Measurements from ENCODE around the gene NEMF. TPM values are rescaled to one million over a fixed set of nuclear protein-coding genes. Genes with fewer than 3 reads are reported as not detected.
"Not testable (repeated sequence)": the region's sequence is repeated elsewhere in the genome, so short reads cannot be mapped to it uniquely, and the experiment has no call there.

Gene NEMF
- total and polyA plus RNA-seq, 3 experiments from 2014 or later = 48.9 to 71.9 (median 69.2) TPM

GRCh38 chr14:49766839-49767238 lies 85.7 kb downstream of the NEMF start:
- ChIA-PET CTCF (interaction anchor here (0.8 to 4.5 kb wide), 17 partner anchors 31 to 350 kb away, joined by 3 to 59 read pairs (median 4); partner anchors contain the start of genes DNAAF2, KLHDC1, LRR1 and MGAT2), POLR2A (interaction anchor here (0.7 to 3.9 kb wide), 13 partner anchors 9 to 461 kb away, joined by 3 to 52 read pairs (median 12); partner anchors contain the start of genes DNAAF2, KLHDC1, LRR1 and MGAT2)
- Mint-ChIP-seq H3K4me3 (peak overlapping the region; percentile 96 to 99 (median 98)), H3K36me3 (peaks cover 0 to 16% (median 0%) of the 10 kb centered on the region in 3 donors), H3K27me3 (peaks cover 0 to 3% of the 10 kb centered on the region in 2 donors), H3K27ac (peak overlapping the region; percentile 96 to 100 (median 99)), H3K4me1 (peaks cover 30 to 43% (median 42%) of the 10 kb centered on the region in 3 donors), H3K9me3 (peaks cover 0 to 2% (median 0%) of the 10 kb centered on the region in 5 donors)
- Histone ChIP-seq H3K4me1 (ENCODE audit: insufficient read depth, low read length) (peaks cover 28% of the 10 kb centered on the region), H3K27ac (ENCODE audit: low read depth, low read length) (peak overlapping the region; percentile 98), H3K36me3 (ENCODE audit: insufficient read depth, low read length) (no peaks in the 10 kb centered on the region), H3K9me3 (ENCODE audit: low read length) (no peaks in the 10 kb centered on the region), H3K27me3 (ENCODE audit: insufficient read depth, low read length, poor library complexity, severe bottlenecking) (no peaks in the 10 kb centered on the region), H3K4me3 (ENCODE audit: low read length) (peak overlapping the region; percentile 86)
- DNase-seq = no peak

GRCh38 chr14:49761839-49762551 lies 90.6 kb downstream of the NEMF start:
- H3K27ac Mint-ChIP-seq = no peak overlapping the region
- Histone ChIP-seq H3K36me3 (ENCODE audit: insufficient read depth, low read length) (no peaks in the 10 kb centered on the region), H3K4me3 (ENCODE audit: low read length) (no peak overlapping the region), H3K9me3 (ENCODE audit: low read length) (no peaks in the 10 kb centered on the region), H3K27ac (ENCODE audit: low read depth, low read length) (no peak overlapping the region), H3K27me3 (ENCODE audit: insufficient read depth, low read length, poor library complexity, severe bottlenecking) (no peaks in the 10 kb centered on the region), H3K4me1 (ENCODE audit: insufficient read depth, low read length) (peaks cover 5% of the 10 kb centered on the region)
- ChIA-PET POLR2A (no interaction called here), CTCF (no interaction called here)
- H3K36me3 Mint-ChIP-seq = no peaks in the 10 kb centered on the region
- no peak overlapping the region for H3K4me3 Mint-ChIP-seq
- no peaks in the 10 kb centered on the region for H3K9me3 Mint-ChIP-seq
- peaks cover 4% of the 10 kb centered on the region in 3 donors for H3K4me1 Mint-ChIP-seq
- peaks cover 0 to 2% of the 10 kb centered on the region in 2 donors for H3K27me3 Mint-ChIP-seq
- no peak for DNase-seq

GRCh38 chr14:49755378-49755777 lies 97.2 kb downstream of the NEMF start:
- H3K4me3 Mint-ChIP-seq = no peak overlapping the region
- peaks cover 0 to 2% of the 10 kb centered on the region in 2 donors for H3K27me3 Mint-ChIP-seq
- no peak overlapping the region for H3K27ac Mint-ChIP-seq
- H3K27ac ChIP-seq (ENCODE audit: low read depth, low read length) = no peak overlapping the region
- no peak overlapping the region for H3K4me3 ChIP-seq (ENCODE audit: low read length)
- peaks cover 0 to 5% (median 0%) of the 10 kb centered on the region in 5 donors for H3K9me3 Mint-ChIP-seq
- H3K27me3 ChIP-seq (ENCODE audit: insufficient read depth, low read length, poor library complexity, severe bottlenecking) = no peaks in the 10 kb centered on the region
- no peak for DNase-seq
- no peaks in the 10 kb centered on the region for H3K36me3 ChIP-seq (ENCODE audit: insufficient read depth, low read length)
- H3K4me1 ChIP-seq (ENCODE audit: insufficient read depth, low read length) = no peaks in the 10 kb centered on the region
- no peaks in the 10 kb centered on the region for H3K4me1 Mint-ChIP-seq
- no peaks in the 10 kb centered on the region for H3K9me3 ChIP-seq (ENCODE audit: low read length)
- H3K36me3 Mint-ChIP-seq = peaks cover 0 to 9% (median 0%) of the 10 kb centered on the region in 3 donors
- ChIA-PET CTCF (no interaction called here), POLR2A (no interaction called here)

- POLR2A ChIA-PET = no interaction called here
- Histone ChIP-seq H3K4me3 (ENCODE audit: low read length) (no peak overlapping the region), H3K4me1 (ENCODE audit: insufficient read depth, low read length) (no peaks in the 10 kb centered on the region), H3K9me3 (ENCODE audit: low read length) (no peaks in the 10 kb centered on the region), H3K27me3 (ENCODE audit: insufficient read depth, low read length, poor library complexity, severe bottlenecking) (no peaks in the 10 kb centered on the region), H3K27ac (ENCODE audit: low read depth, low read length) (no peak overlapping the region), H3K36me3 (ENCODE audit: insufficient read depth, low read length) (no peaks in the 10 kb centered on the region)
- H3K4me3 Mint-ChIP-seq = no peak overlapping the region
- no peak overlapping the region for H3K27ac Mint-ChIP-seq
- no peak for DNase-seq
- H3K36me3 Mint-ChIP-seq = peaks cover 0 to 11% (median 0%) of the 10 kb centered on the region in 3 donors
- CTCF ChIA-PET = no interaction called here
- H3K9me3 Mint-ChIP-seq = peaks cover 0 to 5% (median 0%) of the 10 kb centered on the region in 5 donors
- H3K4me1 Mint-ChIP-seq = no peaks in the 10 kb centered on the region
- H3K27me3 Mint-ChIP-seq = no peaks in the 10 kb centered on the region
Observed at GRCh38 chr14:49754570-49755097, 98.0 kb downstream of the NEMF start.

GRCh38 chr14:49746476-49746875 lies 106.1 kb downstream of the NEMF start:
- H3K27me3 ChIP-seq (ENCODE audit: insufficient read depth, low read length, poor library complexity, severe bottlenecking); CTCF ChIA-PET; H3K4me1 Mint-ChIP-seq; POLR2A ChIA-PET; H3K4me3 ChIP-seq (ENCODE audit: low read length); H3K36me3 ChIP-seq (ENCODE audit: insufficient read depth, low read length); H3K4me1 ChIP-seq (ENCODE audit: insufficient read depth, low read length); H3K27ac ChIP-seq (ENCODE audit: low read depth, low read length); H3K4me3 Mint-ChIP-seq; H3K9me3 Mint-ChIP-seq; H3K9me3 ChIP-seq (ENCODE audit: low read length); H3K27me3 Mint-ChIP-seq; DNase-seq: not testable (repeated sequence)
- Mint-ChIP-seq H3K36me3 (peaks cover 3 to 52% (median 22%) of the 10 kb centered on the region in 3 donors), H3K27ac (peak overlapping the region in 1 of 8 donors; percentile 69)

- no peaks in the 10 kb centered on the region for H3K27me3 Mint-ChIP-seq
- no peaks in the 10 kb centered on the region for H3K9me3 ChIP-seq (ENCODE audit: low read length)
- no peak overlapping the region for H3K27ac ChIP-seq (ENCODE audit: low read depth, low read length)
- no peak overlapping the region for H3K4me3 ChIP-seq (ENCODE audit: low read length)
- H3K4me3 Mint-ChIP-seq = no peak overlapping the region
- no peaks in the 10 kb centered on the region for H3K4me1 Mint-ChIP-seq
- H3K36me3 ChIP-seq (ENCODE audit: insufficient read depth, low read length) = no peaks in the 10 kb centered on the region
- ChIA-PET POLR2A (no interaction called here), CTCF (no interaction called here)
- no peak for DNase-seq
- no peaks in the 10 kb centered on the region for H3K9me3 Mint-ChIP-seq
- peaks cover 3 to 51% (median 22%) of the 10 kb centered on the region in 3 donors for H3K36me3 Mint-ChIP-seq
- no peak overlapping the region for H3K27ac Mint-ChIP-seq
- H3K27me3 ChIP-seq (ENCODE audit: insufficient read depth, low read length, poor library complexity, severe bottlenecking) = no peaks in the 10 kb centered on the region
- no peaks in the 10 kb centered on the region for H3K4me1 ChIP-seq (ENCODE audit: insufficient read depth, low read length)
Observed at GRCh38 chr14:49745191-49745590, 107.4 kb downstream of the NEMF start.

GRCh38 chr14:49735669-49736068 lies 116.9 kb downstream of the NEMF start:
- POLR2A ChIA-PET; H3K9me3 ChIP-seq (ENCODE audit: low read length); H3K27ac ChIP-seq (ENCODE audit: low read depth, low read length); H3K27me3 ChIP-seq (ENCODE audit: insufficient read depth, low read length, poor library complexity, severe bottlenecking); H3K4me1 ChIP-seq (ENCODE audit: insufficient read depth, low read length); H3K4me1 Mint-ChIP-seq; H3K9me3 Mint-ChIP-seq; H3K4me3 Mint-ChIP-seq; H3K27ac Mint-ChIP-seq; H3K27me3 Mint-ChIP-seq; H3K36me3 ChIP-seq (ENCODE audit: insufficient read depth, low read length); H3K4me3 ChIP-seq (ENCODE audit: low read length); DNase-seq: not testable (repeated sequence)
- H3K36me3 Mint-ChIP-seq = peaks cover 0 to 43% (median 14%) of the 10 kb centered on the region in 3 donors
- CTCF ChIA-PET = interaction anchor here (1.1 kb wide), 1 partner anchor 32 kb away, joined by 4 read pairs; the partner anchor contains the start of gene KLHDC2

GRCh38 chr14:49733836-49734235 lies 118.8 kb downstream of the NEMF start:
- H3K4me1 Mint-ChIP-seq = no peaks in the 10 kb centered on the region
- H3K36me3 ChIP-seq (ENCODE audit: insufficient read depth, low read length) = peaks cover 4% of the 10 kb centered on the region
- no peak for DNase-seq
- CTCF ChIA-PET = interaction anchor here (0.9 kb wide), 1 partner anchor 34 kb away, joined by 3 read pairs; the partner anchor contains the start of gene KLHDC2
- H3K9me3 ChIP-seq (ENCODE audit: low read length) = no peaks in the 10 kb centered on the region
- no peak overlapping the region for H3K27ac Mint-ChIP-seq
- peaks cover 0 to 44% (median 14%) of the 10 kb centered on the region in 3 donors for H3K36me3 Mint-ChIP-seq
- no peaks in the 10 kb centered on the region for H3K27me3 ChIP-seq (ENCODE audit: insufficient read depth, low read length, poor library complexity, severe bottlenecking)
- POLR2A ChIA-PET = no interaction called here
- H3K9me3 Mint-ChIP-seq = no peaks in the 10 kb centered on the region
- no peak overlapping the region for H3K4me3 ChIP-seq (ENCODE audit: low read length)
- no peak overlapping the region for H3K4me3 Mint-ChIP-seq
- H3K4me1 ChIP-seq (ENCODE audit: insufficient read depth, low read length) = no peaks in the 10 kb centered on the region
- H3K27me3 Mint-ChIP-seq = no peaks in the 10 kb centered on the region
- no peak overlapping the region for H3K27ac ChIP-seq (ENCODE audit: low read depth, low read length)
